ENCODE results near the gene CD96. TPM values are rescaled to one million over a fixed set of nuclear protein-coding genes. Genes with fewer than 3 reads are reported as not detected.

The CD96 gene
- total and polyA plus RNA-seq, 2 donors (not counting 3 experiments of a cell fraction or from before 2014, with no cell fraction given) = not detected

DNA sequence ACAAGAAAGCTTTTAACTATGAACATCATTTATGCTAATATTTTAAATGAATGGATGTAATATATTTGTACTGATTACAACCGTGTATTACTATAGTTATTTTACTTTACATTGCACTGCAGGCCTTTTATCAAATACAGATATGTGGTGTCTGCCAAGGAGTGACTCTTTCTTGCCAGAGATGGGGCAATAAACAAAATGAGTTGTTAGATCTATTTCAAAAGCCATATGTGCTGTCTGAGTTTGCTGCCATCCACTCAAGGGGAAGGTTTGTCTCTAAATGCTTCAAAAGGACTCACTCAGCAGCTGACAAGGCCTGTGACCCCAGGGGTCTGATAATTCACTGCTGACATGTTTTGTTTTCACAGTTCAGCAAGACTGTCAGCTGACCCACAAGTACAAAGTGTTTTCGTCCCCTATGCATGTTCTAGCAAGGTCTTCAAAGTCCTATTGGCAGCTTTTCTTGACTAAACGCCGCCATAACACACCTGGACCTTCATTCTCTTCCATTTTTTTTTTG is 94.4 kb downstream of the CD96 start:
- H3K4me2 ChIP-seq (ENCODE audit: insufficient read depth, low read length) = no peak overlapping the region
- H3K9ac ChIP-seq (replicated peaks; ENCODE audit: extremely low read depth, insufficient read depth, low read length) = no peak overlapping the region
- BruUV-seq (replicated peaks) = no TSS peak
- no peaks in the 10 kb centered on the region for H3K36me3 ChIP-seq (ENCODE audit: control insufficient read depth in 2 of 2, extremely low read depth in 1 of 2, insufficient read depth in 2 of 2, low read length in 2 of 2)
- TF ChIP-seq GATA2 (IDR thresholded peaks at IDR 0.05; ENCODE audit: insufficient read depth, insufficient read length, low read depth, low read length) (no peak), POLR2AphosphoS5 (IDR thresholded peaks at IDR 0.05; ENCODE audit: insufficient read depth, low read depth, low read length) (no peak)
- TF ChIP-seq, protein P1, sequence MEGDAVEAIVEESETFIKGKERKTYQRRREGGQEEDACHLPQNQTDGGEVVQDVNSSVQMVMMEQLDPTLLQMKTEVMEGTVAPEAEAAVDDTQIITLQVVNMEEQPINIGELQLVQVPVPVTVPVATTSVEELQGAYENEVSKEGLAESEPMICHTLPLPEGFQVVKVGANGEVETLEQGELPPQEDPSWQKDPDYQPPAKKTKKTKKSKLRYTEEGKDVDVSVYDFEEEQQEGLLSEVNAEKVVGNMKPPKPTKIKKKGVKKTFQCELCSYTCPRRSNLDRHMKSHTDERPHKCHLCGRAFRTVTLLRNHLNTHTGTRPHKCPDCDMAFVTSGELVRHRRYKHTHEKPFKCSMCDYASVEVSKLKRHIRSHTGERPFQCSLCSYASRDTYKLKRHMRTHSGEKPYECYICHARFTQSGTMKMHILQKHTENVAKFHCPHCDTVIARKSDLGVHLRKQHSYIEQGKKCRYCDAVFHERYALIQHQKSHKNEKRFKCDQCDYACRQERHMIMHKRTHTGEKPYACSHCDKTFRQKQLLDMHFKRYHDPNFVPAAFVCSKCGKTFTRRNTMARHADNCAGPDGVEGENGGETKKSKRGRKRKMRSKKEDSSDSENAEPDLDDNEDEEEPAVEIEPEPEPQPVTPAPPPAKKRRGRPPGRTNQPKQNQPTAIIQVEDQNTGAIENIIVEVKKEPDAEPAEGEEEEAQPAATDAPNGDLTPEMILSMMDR (IDR thresholded peaks at IDR 0.05; ENCODE audit: extremely low read depth in 1 of 2, insufficient read depth in 1 of 2, low read depth in 1 of 2, low read length in 2 of 2) = no peak
- FAIRE-seq (no peak), DNase-seq (ENCODE audit: low read depth, low spot score) (no peak)
- CTCF ChIA-PET = no interaction called here
- H3K4me3 ChIP-seq (replicated peaks in 1 of 3; ENCODE audit: insufficient read depth in 1 of 3, low read depth in 1 of 3, low read length in 3 of 3) = no peak overlapping the region
- no peak overlapping the region for H2AFZ ChIP-seq (ENCODE audit: low read depth, low read length)
- H3K9me3 ChIP-seq (replicated peaks; ENCODE audit: control insufficient read depth, insufficient read depth, low read length) = no peaks in the 10 kb centered on the region
- no peaks in the 10 kb centered on the region for H3K79me2 ChIP-seq (ENCODE audit: control insufficient read depth, insufficient read depth, low read length)
- peaks cover 0 to 3% of the 10 kb centered on the region in 2 experiments for H3K27me3 ChIP-seq (ENCODE audit: control insufficient read depth in 2 of 2, insufficient read depth in 2 of 2, low read length in 2 of 2)
- POLR2A ChIA-PET = no interaction called here
- no peak overlapping the region for H3K27ac ChIP-seq (ENCODE audit: insufficient read depth, low read depth, low read length)
- H3K4me1 ChIP-seq (ENCODE audit: control insufficient read depth, extremely low read depth, insufficient read depth, low read length) = no peaks in the 10 kb centered on the region
- no peaks in the 10 kb centered on the region for H4K20me1 ChIP-seq (replicated peaks; ENCODE audit: control insufficient read depth, extremely low read depth, insufficient read depth, low read length)
- dilution Hi-C loops (cut with MboI; ENCODE audit: extremely low pct_ligation_motif_present, low sequenced_read_pairs) = no loop called here
- H3K9me1 ChIP-seq (replicated peaks; ENCODE audit: control insufficient read depth, extremely low read depth, insufficient read depth, low read length) = no peaks in the 10 kb centered on the region
- intact Hi-C loops (cut with micrococcal nuclease) = no loop called here

DNA sequence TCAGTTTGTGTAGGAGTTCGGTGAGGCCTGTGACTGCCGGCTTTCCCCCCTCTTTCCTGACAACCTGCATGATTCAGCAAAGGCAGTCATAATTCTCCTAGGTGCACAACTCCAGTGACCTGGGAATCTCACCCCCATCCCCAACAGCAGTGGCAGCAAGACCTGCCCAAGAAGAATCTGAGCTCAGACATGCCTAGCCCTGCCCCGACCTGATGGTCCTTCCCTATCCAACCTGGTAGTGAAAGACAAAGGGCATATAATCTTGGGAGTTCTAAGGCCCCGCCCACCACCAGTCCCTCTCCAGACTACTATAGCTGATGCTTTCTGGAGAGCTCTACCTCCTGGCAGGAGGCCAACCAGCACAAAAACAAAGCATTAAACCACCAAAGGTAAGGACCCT is 97.3 kb downstream of the CD96 start:
- no peak for DNase-seq (ENCODE audit: low read depth, low spot score)
- FAIRE-seq = no peak
- POLR2A ChIA-PET = no interaction called here
- H3K27me3 ChIP-seq (ENCODE audit: control insufficient read depth in 2 of 2, insufficient read depth in 2 of 2, low read length in 2 of 2) = peaks cover 0 to 3% of the 10 kb centered on the region in 2 experiments
- no peaks in the 10 kb centered on the region for H3K4me1 ChIP-seq (ENCODE audit: control insufficient read depth, extremely low read depth, insufficient read depth, low read length)
- no peaks in the 10 kb centered on the region for H4K20me1 ChIP-seq (replicated peaks; ENCODE audit: control insufficient read depth, extremely low read depth, insufficient read depth, low read length)
- H3K9me1 ChIP-seq (replicated peaks; ENCODE audit: control insufficient read depth, extremely low read depth, insufficient read depth, low read length) = no peaks in the 10 kb centered on the region
- intact Hi-C loops (cut with micrococcal nuclease) = no loop called here
- dilution Hi-C loops (cut with MboI; ENCODE audit: extremely low pct_ligation_motif_present, low sequenced_read_pairs) = no loop called here
- H3K27ac ChIP-seq (ENCODE audit: insufficient read depth, low read depth, low read length) = no peak overlapping the region
- TF ChIP-seq POLR2AphosphoS5 (IDR thresholded peaks at IDR 0.05; ENCODE audit: insufficient read depth, low read depth, low read length) (no peak), GATA2 (IDR thresholded peaks at IDR 0.05; ENCODE audit: insufficient read depth, insufficient read length, low read depth, low read length) (no peak), POLR2A (IDR thresholded peaks at IDR 0.05; ENCODE audit: low read depth, low read length) (no peak), JUN (IDR thresholded peaks at IDR 0.05; ENCODE audit: borderline replicate concordance, insufficient read depth, insufficient read length, low read depth) (no peak), FOS (IDR thresholded peaks at IDR 0.05; ENCODE audit: borderline replicate concordance, insufficient read depth, low read length) (no peak), MYC (IDR thresholded peaks at IDR 0.05; ENCODE audit: low read depth, low read length) (no peak), EZH2 (IDR thresholded peaks at IDR 0.05; ENCODE audit: borderline replicate concordance, low read depth, low read length, severe bottlenecking) (no peak)
- TF ChIP-seq, protein P1 (IDR thresholded peaks at IDR 0.05; ENCODE audit: extremely low read depth in 1 of 2, insufficient read depth in 1 of 2, low read depth in 1 of 2, low read length in 2 of 2) = no peak
- TF ChIP-seq, protein P2, sequence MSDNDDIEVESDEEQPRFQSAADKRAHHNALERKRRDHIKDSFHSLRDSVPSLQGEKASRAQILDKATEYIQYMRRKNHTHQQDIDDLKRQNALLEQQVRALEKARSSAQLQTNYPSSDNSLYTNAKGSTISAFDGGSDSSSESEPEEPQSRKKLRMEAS (IDR thresholded peaks at IDR 0.05; ENCODE audit: insufficient read depth, insufficient read length) = no peak
- H3K79me2 ChIP-seq (ENCODE audit: control insufficient read depth, insufficient read depth, low read length) = no peaks in the 10 kb centered on the region
- no peaks in the 10 kb centered on the region for H3K9me3 ChIP-seq (replicated peaks; ENCODE audit: control insufficient read depth, insufficient read depth, low read length)
- BruUV-seq (replicated peaks) = no TSS peak
- no peaks in the 10 kb centered on the region for H3K36me3 ChIP-seq (ENCODE audit: control insufficient read depth in 2 of 2, extremely low read depth in 1 of 2, insufficient read depth in 2 of 2, low read length in 2 of 2)
- CTCF ChIA-PET = no interaction called here
- H2AFZ ChIP-seq (ENCODE audit: low read depth, low read length) = no peak overlapping the region
- no peak overlapping the region for H3K4me3 ChIP-seq (replicated peaks in 1 of 3; ENCODE audit: insufficient read depth in 1 of 3, low read depth in 1 of 3, low read length in 3 of 3)
- no peak overlapping the region for H3K9ac ChIP-seq (replicated peaks; ENCODE audit: extremely low read depth, insufficient read depth, low read length)
- no peak overlapping the region for H3K4me2 ChIP-seq (ENCODE audit: insufficient read depth, low read length)

Data from endothelial cell of umbilical vein (primary cell).